ACC112 (cell line): ENCODE data around the gene PDE4B.

Experiments
- H2AFZ ChIP-seq: fragments of 200-600 bp; sonication (generic); one replicate; pipeline ENCODE4 v1.6.0; 2017; ENCODE audit warnings: antibody characterized with exemption, low read length; ENCODE audit not compliant: unreplicated experiment
- H3K27ac ChIP-seq: fragments of 200-600 bp; sonication (generic); 2 replicates; pipeline ENCODE4 v1.5.1; 2014; ENCODE audit warnings: low read depth, mild to moderate bottlenecking, antibody characterized with exemption, low read length, moderate library complexity
- H3K27me3 ChIP-seq: fragments of 200-600 bp; sonication (generic); 2 replicates; pipeline ENCODE4 v1.6.1; 2014; ENCODE audit warnings: mild to moderate bottlenecking, antibody characterized with exemption, low read length, moderate library complexity, mixed read lengths; ENCODE audit not compliant: insufficient read depth
- H3K36me3 ChIP-seq: fragments of 200-600 bp; sonication (generic); 2 replicates; pipeline ENCODE4 v1.6.1; 2016; ENCODE audit warnings: mild to moderate bottlenecking, antibody characterized with exemption, low read length, moderate library complexity, mixed read lengths; ENCODE audit not compliant: insufficient read depth
- H3K4me1 ChIP-seq: fragments of 200-600 bp; sonication (generic); one replicate; pipeline ENCODE4 v1.6.1; 2016; ENCODE audit warnings: low read length, mixed read lengths; ENCODE audit not compliant: insufficient read depth, unreplicated experiment, control insufficient read depth
- H3K4me3 ChIP-seq: fragments of 200-600 bp; sonication (generic); 2 replicates; pipeline ENCODE4 v1.5.1; 2014; ENCODE audit warnings: mild to moderate bottlenecking, low read depth, low read length
- H3K79me2 ChIP-seq: fragments of 200-600 bp; sonication (generic); one replicate; pipeline ENCODE4 v1.6.0; 2016; ENCODE audit warnings: low read length; ENCODE audit not compliant: control insufficient read depth, unreplicated experiment, insufficient read depth

Gene PDE4B

DNA sequence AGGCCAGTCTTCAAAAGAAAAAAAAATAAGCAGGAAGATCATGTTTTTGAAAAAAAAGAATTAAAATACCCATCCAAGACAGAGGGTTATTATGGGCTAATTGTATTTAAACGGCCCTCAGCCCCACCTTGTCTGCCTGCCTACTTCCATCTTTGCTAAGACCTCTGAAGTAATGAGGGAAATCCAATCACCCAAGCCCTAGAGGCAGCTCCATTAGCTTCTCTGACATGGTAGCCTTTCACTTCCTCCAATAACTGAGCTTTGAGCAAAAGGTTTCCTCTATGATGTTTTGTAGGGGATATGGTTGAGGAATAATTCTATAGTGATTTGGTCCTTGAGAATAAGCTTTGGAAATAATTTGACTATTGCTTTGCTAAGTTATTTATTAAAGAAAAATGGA lies 563.1 kb downstream of the PDE4B start:
- Histone ChIP-seq H2AFZ (no peak overlapping the region), H3K36me3 (no peaks in the 10 kb centered on the region), H3K27me3 (no peaks in the 10 kb centered on the region), H3K4me1 (peaks cover 13% of the 10 kb centered on the region), H3K27ac (no peak overlapping the region), H3K4me3 (no peak overlapping the region), H3K79me2 (no peaks in the 10 kb centered on the region)

- H3K79me2 ChIP-seq = no peaks in the 10 kb centered on the region
- H3K4me3 ChIP-seq = no peak overlapping the region
- H3K27ac ChIP-seq = no peak overlapping the region
- H2AFZ ChIP-seq = no peak overlapping the region
- H3K4me1 ChIP-seq = peaks cover 13% of the 10 kb centered on the region
- H3K27me3 ChIP-seq = no peaks in the 10 kb centered on the region
- no peaks in the 10 kb centered on the region for H3K36me3 ChIP-seq
These were observed 563.9 kb downstream of the PDE4B start for GRCh38 chr1:66356605-66357004.

DNA sequence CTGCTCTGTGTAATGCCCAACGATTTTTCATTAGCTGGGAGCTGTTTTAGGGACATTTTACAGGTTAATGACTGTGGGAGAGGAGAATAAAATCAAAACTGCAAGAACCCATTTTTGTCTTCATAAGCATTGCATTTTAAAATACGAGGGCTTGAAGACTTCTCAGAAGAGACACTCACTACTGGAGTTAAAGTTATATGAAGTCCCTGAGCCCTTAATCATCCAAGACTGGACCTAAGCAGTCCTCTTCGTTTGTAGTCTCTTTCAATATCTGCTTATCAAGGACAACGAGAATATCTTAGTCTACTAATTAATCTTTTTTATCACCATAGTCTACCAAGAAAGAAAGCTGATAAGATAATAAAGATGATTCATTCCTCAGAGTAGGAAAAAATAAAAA lies 564.3 kb downstream of the PDE4B start:
- H3K79me2 ChIP-seq = no peaks in the 10 kb centered on the region
- H3K27me3 ChIP-seq = no peaks in the 10 kb centered on the region
- no peak overlapping the region for H3K27ac ChIP-seq
- H3K36me3 ChIP-seq = no peaks in the 10 kb centered on the region
- H3K4me1 ChIP-seq = peaks cover 13% of the 10 kb centered on the region
- H2AFZ ChIP-seq = no peak overlapping the region
- H3K4me3 ChIP-seq = no peak overlapping the region

DNA sequence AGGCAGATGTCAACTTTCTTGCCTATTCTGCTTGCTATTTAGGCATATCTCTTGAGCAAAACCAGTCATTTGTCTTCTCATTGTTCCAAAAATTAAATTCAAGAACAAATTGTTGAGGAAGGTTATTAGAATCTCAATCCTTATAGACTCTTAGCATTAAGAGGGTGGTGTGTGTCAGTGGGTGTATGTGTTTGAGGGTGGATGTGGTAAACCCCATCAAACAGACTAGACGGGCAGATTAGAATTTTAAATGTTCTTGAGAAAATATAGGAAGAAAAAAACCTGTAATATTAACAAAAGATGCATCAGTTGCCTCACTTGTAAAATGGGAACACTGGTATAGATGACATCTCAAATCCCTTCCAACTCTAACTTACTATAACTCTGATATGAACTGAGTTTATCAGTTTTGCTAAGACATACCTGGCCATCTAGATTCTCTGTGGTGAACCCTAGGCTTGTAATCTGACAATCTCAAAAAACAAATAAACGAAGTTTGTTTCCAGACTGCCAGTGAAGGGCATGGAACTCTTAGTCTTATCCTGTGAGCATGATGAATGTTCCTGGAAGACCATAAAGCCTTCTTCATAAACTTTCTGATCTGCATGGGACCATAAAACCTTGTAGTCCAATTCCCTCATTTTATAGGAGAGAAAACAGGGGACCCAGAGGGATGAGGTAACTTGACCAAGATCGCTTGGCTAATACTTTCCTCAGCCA lies 564.9 kb downstream of the PDE4B start:
- Histone ChIP-seq H3K27ac (no peak overlapping the region), H3K36me3 (no peaks in the 10 kb centered on the region), H3K4me1 (peaks cover 13% of the 10 kb centered on the region), H3K4me3 (no peak overlapping the region), H3K27me3 (no peaks in the 10 kb centered on the region), H3K79me2 (no peaks in the 10 kb centered on the region), H2AFZ (no peak overlapping the region)

DNA sequence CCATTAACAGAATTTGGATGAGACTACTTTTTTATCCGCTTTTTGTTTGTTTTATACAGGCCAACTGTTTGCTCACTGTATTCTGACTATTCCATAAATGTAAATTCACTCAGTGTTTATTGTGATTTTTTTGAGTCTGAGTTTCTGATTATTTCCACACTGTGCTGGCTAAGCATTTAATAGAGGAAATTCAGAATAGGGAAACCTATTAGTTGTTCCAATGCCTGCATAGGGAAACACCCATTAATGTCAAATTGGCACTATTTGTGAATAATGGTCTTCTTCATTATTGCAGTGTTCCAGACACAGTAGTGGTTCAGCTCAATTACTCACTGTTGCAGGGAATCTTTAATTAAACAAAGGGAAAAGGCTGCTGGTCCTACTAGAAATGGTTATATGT lies 566.6 kb downstream of the PDE4B start:
- H3K4me1 ChIP-seq = peaks cover 8% of the 10 kb centered on the region
- H3K36me3 ChIP-seq = no peaks in the 10 kb centered on the region
- H3K4me3 ChIP-seq = no peak overlapping the region
- no peaks in the 10 kb centered on the region for H3K79me2 ChIP-seq
- no peaks in the 10 kb centered on the region for H3K27me3 ChIP-seq
- no peak overlapping the region for H2AFZ ChIP-seq
- H3K27ac ChIP-seq = no peak overlapping the region

DNA sequence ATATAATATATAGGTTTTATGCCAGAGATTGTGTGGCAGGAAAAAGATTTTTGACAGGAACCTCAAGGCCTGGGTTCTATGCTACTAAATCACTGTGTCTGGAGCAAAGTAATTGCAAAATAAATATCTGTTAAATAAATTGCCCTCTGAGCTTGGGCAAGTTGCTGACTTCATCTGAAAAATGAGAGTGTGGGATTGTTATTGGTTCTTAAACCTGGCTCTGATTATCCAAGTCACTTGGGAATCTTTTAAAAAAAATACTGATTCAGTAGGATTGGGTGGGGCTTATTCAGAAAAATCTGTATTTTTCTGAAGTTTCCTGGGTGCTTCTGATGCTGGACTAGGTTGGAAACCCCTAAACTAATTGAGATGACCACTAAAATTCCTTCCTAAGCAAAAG lies 567.1 kb downstream of the PDE4B start:
- no peak overlapping the region for H3K27ac ChIP-seq
- no peaks in the 10 kb centered on the region for H3K27me3 ChIP-seq
- no peak overlapping the region for H2AFZ ChIP-seq
- H3K36me3 ChIP-seq = no peaks in the 10 kb centered on the region
- H3K79me2 ChIP-seq = no peaks in the 10 kb centered on the region
- no peak overlapping the region for H3K4me3 ChIP-seq
- peaks cover 4% of the 10 kb centered on the region for H3K4me1 ChIP-seq

DNA sequence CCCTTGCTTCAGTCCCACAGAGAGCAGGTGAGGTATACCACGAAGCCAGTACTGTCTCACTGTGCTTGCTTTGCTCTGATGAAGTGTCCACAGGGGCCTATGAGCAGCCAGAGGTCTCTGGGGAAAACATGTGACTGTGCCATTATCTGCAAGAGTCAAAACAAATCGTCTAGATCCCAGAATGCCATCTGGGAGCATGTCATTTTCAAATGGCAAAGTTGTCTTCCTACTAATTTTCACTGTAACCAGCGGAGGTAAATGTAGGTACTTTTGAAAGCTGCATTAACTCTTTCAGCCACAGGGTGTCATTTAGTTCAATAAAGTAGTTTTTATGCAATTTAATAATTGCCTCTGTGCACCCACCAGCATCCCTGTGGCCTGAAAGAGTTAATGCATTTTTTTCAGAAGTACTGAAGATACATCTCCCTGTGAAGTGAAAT lies 567.6 kb downstream of the PDE4B start:
- H3K4me3 ChIP-seq = no peak overlapping the region
- no peak overlapping the region for H3K27ac ChIP-seq
- no peaks in the 10 kb centered on the region for H3K27me3 ChIP-seq
- H2AFZ ChIP-seq = no peak overlapping the region
- H3K36me3 ChIP-seq = no peaks in the 10 kb centered on the region
- no peaks in the 10 kb centered on the region for H3K79me2 ChIP-seq
- H3K4me1 ChIP-seq = peaks cover 4% of the 10 kb centered on the region

DNA sequence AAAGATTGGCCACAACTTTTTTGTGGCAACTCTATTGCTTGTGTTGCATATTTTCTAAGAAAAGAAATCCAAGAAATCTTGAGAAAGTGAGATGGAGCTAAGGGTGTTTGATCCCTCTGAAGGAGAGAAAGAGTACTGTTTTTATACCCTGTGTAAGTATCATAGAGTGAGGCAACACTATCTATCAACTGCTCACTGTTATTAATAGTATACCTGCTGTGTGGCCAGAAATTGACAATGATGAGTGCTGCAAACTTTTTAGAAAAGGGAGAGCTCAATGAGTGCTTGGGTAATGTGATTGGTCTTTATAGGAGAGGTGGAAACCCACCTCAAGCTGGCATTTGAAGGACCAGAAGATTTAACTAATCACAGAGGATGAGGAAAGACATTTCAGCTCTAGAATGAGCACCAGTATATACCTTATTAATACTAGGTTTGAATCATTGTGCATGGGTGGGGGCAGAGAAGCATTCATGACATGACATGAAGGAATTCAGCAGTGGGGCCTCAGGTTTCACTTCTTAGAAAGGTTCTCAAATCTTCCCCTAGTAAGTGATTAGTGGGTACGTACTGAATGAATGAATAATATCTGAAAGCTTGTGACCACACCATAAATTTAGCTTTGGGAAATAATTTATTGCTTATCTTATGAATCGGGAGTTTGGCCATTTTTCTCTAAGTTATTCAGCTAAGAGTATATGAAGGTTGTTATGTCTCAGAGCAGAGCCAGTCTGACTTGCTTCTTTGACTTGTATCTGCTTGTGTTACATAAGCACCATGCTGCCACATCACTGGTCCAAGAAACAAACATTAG lies 572.1 kb downstream of the PDE4B start:
- H3K36me3 ChIP-seq = no peaks in the 10 kb centered on the region

GRCh38 chr1:66365635-66366034 lies 572.9 kb downstream of the PDE4B start:
- H3K27ac ChIP-seq = no peak overlapping the region
- H3K36me3 ChIP-seq = no peaks in the 10 kb centered on the region
- no peaks in the 10 kb centered on the region for H3K79me2 ChIP-seq

More for the DNA sequence above, 572.1 kb downstream of the PDE4B start:
- no peak overlapping the region for H2AFZ ChIP-seq
- no peak overlapping the region for H3K4me3 ChIP-seq
- H3K79me2 ChIP-seq = no peaks in the 10 kb centered on the region
- H3K27ac ChIP-seq = no peak overlapping the region
- no peaks in the 10 kb centered on the region for H3K27me3 ChIP-seq
- H3K4me1 ChIP-seq = peaks cover 4% of the 10 kb centered on the region

DNA sequence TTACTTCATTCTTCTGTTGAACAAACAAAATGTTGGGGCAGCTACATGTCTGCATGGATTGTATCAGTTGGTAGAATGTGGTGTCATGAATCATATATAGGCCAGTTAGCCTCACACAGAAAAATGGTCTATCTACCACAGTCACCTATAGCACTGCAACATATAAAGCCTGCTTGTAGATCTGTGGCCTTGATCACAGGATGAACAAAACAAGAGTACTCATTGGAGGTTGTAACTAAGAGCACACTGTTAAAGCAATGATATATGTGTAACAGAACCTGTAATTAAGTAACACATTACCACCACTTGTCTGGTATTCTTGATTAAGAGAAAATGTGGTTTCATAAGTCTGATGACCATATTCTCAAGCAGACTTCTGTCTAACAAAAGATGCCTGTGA lies 573.9 kb downstream of the PDE4B start:
- Histone ChIP-seq H3K27ac (no peak overlapping the region), H2AFZ (no peak overlapping the region), H3K4me3 (no peak overlapping the region), H3K36me3 (no peaks in the 10 kb centered on the region), H3K4me1 (peaks cover 7% of the 10 kb centered on the region), H3K79me2 (no peaks in the 10 kb centered on the region), H3K27me3 (no peaks in the 10 kb centered on the region)

More at GRCh38 chr1:66365635-66366034, 572.9 kb downstream of the PDE4B start:
- Histone ChIP-seq H3K27me3 (no peaks in the 10 kb centered on the region), H2AFZ (no peak overlapping the region), H3K4me3 (no peak overlapping the region), H3K4me1 (no peaks in the 10 kb centered on the region)

DNA sequence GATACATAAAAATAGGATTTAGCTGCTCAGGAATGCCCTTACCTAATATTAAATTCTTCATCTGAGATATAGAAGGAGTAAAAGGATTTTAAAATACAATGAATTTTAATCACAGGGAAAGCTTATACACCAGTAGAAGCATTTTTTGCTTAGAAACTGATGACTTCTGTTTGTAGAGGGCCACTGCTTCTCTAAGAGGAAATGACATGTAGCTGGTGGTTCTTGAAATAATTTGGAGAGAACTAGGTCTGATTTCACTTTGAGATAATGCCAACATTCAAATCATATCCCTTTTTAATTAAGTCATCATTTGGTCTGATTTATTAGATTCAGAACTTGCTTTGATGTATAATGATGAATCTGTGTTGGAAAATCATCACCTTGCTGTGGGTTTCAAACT lies 574.7 kb downstream of the PDE4B start:
- Histone ChIP-seq H2AFZ (no peak overlapping the region), H3K79me2 (no peaks in the 10 kb centered on the region), H3K36me3 (no peaks in the 10 kb centered on the region)

More for the DNA sequence above, 574.7 kb downstream of the PDE4B start:
- no peak overlapping the region for H3K27ac ChIP-seq
- H3K4me1 ChIP-seq = peaks cover 14% of the 10 kb centered on the region
- no peak overlapping the region for H3K4me3 ChIP-seq
- H3K27me3 ChIP-seq = no peaks in the 10 kb centered on the region
